Body of pancreas (tissue), 4 donors: ENCODE results near the gene SLC34A3. TPM values are rescaled to one million over a fixed set of nuclear protein-coding genes. Genes with fewer than 3 reads are reported as not detected.

Experiments
- ATAC-seq: fragments of 150-250 bp; one replicate; pipeline ENCODE4 v1.9.1; 2016
- DNase-seq, 4 donors: peaks; one replicate each; pipeline ENCODE4 v3.0.0-alpha.2; 2019
- H3K27ac ChIP-seq, 4 donors: fragments of 200-600 bp; sonication (generic); 1 replicate in 3 of 4; 2 replicates in 1 of 4; pipeline versions ENCODE4 v1.5.1 to v1.6.1; 2016 to 2019; ENCODE audit warnings: mild to moderate bottlenecking in 1 of 4, mixed read lengths in 1 of 4, moderate library complexity in 1 of 4
- H3K27me3 ChIP-seq, 2 donors: fragments of 200-600 bp; sonication (generic); one replicate each; pipeline ENCODE4 v1.6.0; 2016; ENCODE audit warnings: mild to moderate bottlenecking in 1 of 2
- H3K36me3 ChIP-seq, 2 donors: fragments of 200-600 bp; sonication (generic); replicated peaks in 1 of 2; 2 replicates each; pipeline ENCODE4 v1.5.1; 2016; ENCODE audit warnings: low read depth in 2 of 2; ENCODE audit not compliant: insufficient read depth in 1 of 2
- H3K4me1 ChIP-seq: fragments of 200-600 bp; sonication (generic); one replicate; pipeline ENCODE4 v1.6.0; 2016
- H3K4me3 ChIP-seq, 2 donors: fragments of 200-600 bp; sonication (generic); 1 replicate in 1 of 2; 2 replicates in 1 of 2; pipeline ENCODE4 v1.5.1; 2016 to 2019
- H3K9me3 ChIP-seq, 3 donors: fragments of 200-600 bp; sonication (generic); 1 replicate in 2 of 3; 2 replicates in 1 of 3; pipeline ENCODE4 v1.5.1; 2016
- CTCF ChIP-seq, 7 experiments: fragments of 450-650 bp in 4 of 7; fragments of 200-600 bp in 3 of 7; sonication (generic) in 3 of 7; IDR thresholded peaks; one replicate each; pipeline ENCODE4 v1.5.1; 2016 to 2019; ENCODE audit warnings: antibody characterized with exemption in 7 of 7
- POLR2A ChIP-seq, 3 donors: fragments of 450-650 bp; IDR thresholded peaks; one replicate each; pipeline ENCODE4 v1.6.1; 2016; ENCODE audit warnings: antibody characterized with exemption in 3 of 3, mild to moderate bottlenecking in 2 of 3
- WGBS, 2 donors: methylation state at CpG; one replicate each; pipeline ENCODE4 v1.1.5; 2017; 5-methylcytosine and 5-hydroxymethylcytosine counted together
- intact Hi-C: fragments of 100-400 bp; cut with DNase I; formaldehyde crosslinking; loops from one replicate; pipeline ENCODE4 v1.15.1; 2023
- total RNA-seq, 2 donors: library from RNA; depleted of rRNA; stranded (reverse); fragments of >200 nt; gene quantifications; one replicate each; pipeline ENCODE4 v1.1.0, GENCODE V29; 2016

SLC34A3 gene
- total RNA-seq, 2 donors from 2014 or later, result 0.33 TPM; not detected in 1

GRCh38 chr9:137215196-137215986, 15.3 kb upstream of the SLC34A3 start:
- TF ChIP-seq CTCF (IDR thresholded peaks at IDR 0.05) (no peak), POLR2A (IDR thresholded peaks at IDR 0.05) (no peak)
- intact Hi-C loops, result no loop called here
- no peak overlapping the region for H3K4me3 ChIP-seq
- 96 to 100% methylated on average over 4 to 17 of the region's 22 CpGs for WGBS, 2 donors
- ATAC-seq (no peak), DNase-seq (no peak)
- H3K9me3 ChIP-seq, result no peaks in the 10 kb centered on the region
- H3K27ac ChIP-seq, result no peak overlapping the region
- no peaks in the 10 kb centered on the region for H3K36me3 ChIP-seq
- peaks cover 38% of the 10 kb centered on the region for H3K4me1 ChIP-seq
- no peaks in the 10 kb centered on the region for H3K27me3 ChIP-seq

- intact Hi-C loops, result no loop called here
- H3K36me3 ChIP-seq, result no peaks in the 10 kb centered on the region
- H3K27ac ChIP-seq, result peak overlapping the region in 3 of 4 donors; percentile 79 to 82 (median 81)
- no peaks in the 10 kb centered on the region for H3K27me3 ChIP-seq
- no peak overlapping the region for H3K4me3 ChIP-seq
- no peak for ATAC-seq
- 86 to 93% methylated on average over 13 to 22 of the region's 30 CpGs for WGBS, 2 donors
- TF ChIP-seq POLR2A (IDR thresholded peaks at IDR 0.05) (no peak), CTCF (IDR thresholded peaks at IDR 0.05) (no peak)
- no peak for DNase-seq
- H3K4me1 ChIP-seq, result peaks cover 39% of the 10 kb centered on the region
- H3K9me3 ChIP-seq, result no peaks in the 10 kb centered on the region
Observed at GRCh38 chr9:137216188-137216965, 14.3 kb upstream of the SLC34A3 start.

GRCh38 chr9:137217276-137218211, 13.2 kb upstream of the SLC34A3 start:
- no peaks in the 10 kb centered on the region for H3K27me3 ChIP-seq
- H3K4me3 ChIP-seq, result peak overlapping the region in 1 of 2 donors; percentile 21
- 37 to 56% methylated on average over 8 to 36 of the region's 36 CpGs for WGBS, 2 donors
- TF ChIP-seq CTCF (IDR thresholded peaks at IDR 0.05) (peak in 4 of 7 experiments; percentile 26 to 41 (median 32)), POLR2A (IDR thresholded peaks at IDR 0.05) (peak; percentile 77 to 85 (median 79))
- peak; percentile 75 for ATAC-seq
- no peaks in the 10 kb centered on the region for H3K36me3 ChIP-seq
- peak overlapping the region; percentile 79 to 84 (median 82) for H3K27ac ChIP-seq
- intact Hi-C loops, result no loop called here
- H3K9me3 ChIP-seq, result no peaks in the 10 kb centered on the region
- peaks cover 47% of the 10 kb centered on the region for H3K4me1 ChIP-seq
- peak; percentile 88 to 94 (median 94) for DNase-seq

GRCh38 chr9:137218212-137218753, 12.4 kb upstream of the SLC34A3 start:
- H3K27me3 ChIP-seq, result no peaks in the 10 kb centered on the region
- 49% methylated on average over 30 of the region's 30 CpGs; no CpG with 5 or more reads in 1 of the 2 donors for WGBS, 2 donors
- peaks cover 54% of the 10 kb centered on the region for H3K4me1 ChIP-seq
- peak overlapping the region in 1 of 2 donors; percentile 21 for H3K4me3 ChIP-seq
- no peaks in the 10 kb centered on the region for H3K36me3 ChIP-seq
- TF ChIP-seq POLR2A (IDR thresholded peaks at IDR 0.05) (no peak), CTCF (IDR thresholded peaks at IDR 0.05) (no peak)
- H3K9me3 ChIP-seq, result no peaks in the 10 kb centered on the region
- intact Hi-C loops, result no loop called here
- DNase-seq (no peak), ATAC-seq (no peak)
- peak overlapping the region; percentile 79 to 84 (median 82) for H3K27ac ChIP-seq
